Heart right ventricle (tissue), 16 donors: ENCODE results near the gene ZBTB5. TPM values are rescaled to one million over a fixed set of nuclear protein-coding genes. Genes with fewer than 3 reads are reported as not detected.
A peak's percentile ranks its signal among the peaks of the same experiment; 100 is the strongest.

Experiments used
- ATAC-seq, 8 donors: fragments of 200-7000 bp; cut with Tn5 transposase; one replicate each; pipeline ENCODE4 v1.9.1; 2020; ENCODE audit warnings: mild to moderate bottlenecking in 8 of 8, moderate library complexity in 8 of 8, moderate number of reproducible peaks in 1 of 8
- DNase-seq, 2 donors: peaks; one replicate each; pipeline ENCODE4 v3.0.0-alpha.2; 2020
- H3K27ac ChIP-seq, 10 donors: fragments of 200-600 bp; sonication (generic) in 2 of 10; one replicate each; pipeline versions ENCODE4 v1.5.0 to v1.8.0; 2020 to 2022; ENCODE audit warnings: mild to moderate bottlenecking in 3 of 10
- H3K27me3 ChIP-seq, 7 donors: fragments of 200-600 bp; one replicate each; pipeline ENCODE4 v1.8.0; 2021 to 2022; ENCODE audit warnings: mild to moderate bottlenecking in 2 of 7
- H3K36me3 ChIP-seq, 9 donors: fragments of 200-600 bp; sonication (generic) in 1 of 9; one replicate each; pipeline versions ENCODE4 v1.5.0 to v1.8.0; 2020 to 2022; ENCODE audit warnings: mild to moderate bottlenecking in 2 of 9
- H3K4me1 ChIP-seq, 9 donors: fragments of 200-600 bp; sonication (generic) in 1 of 9; one replicate each; pipeline versions ENCODE4 v1.5.0 to v1.8.0; 2020 to 2022; ENCODE audit warnings: mild to moderate bottlenecking in 4 of 9
- H3K4me3 ChIP-seq, 10 donors: fragments of 200-600 bp; sonication (generic) in 2 of 10; one replicate each; pipeline versions ENCODE4 v1.5.0 to v1.8.0; 2020 to 2022; ENCODE audit warnings: mild to moderate bottlenecking in 7 of 10, moderate library complexity in 2 of 10
- H3K9me3 ChIP-seq, 11 donors: fragments of 200-600 bp in 10 of 11; sonication (generic) in 2 of 11; one replicate each; pipeline versions ENCODE4 v1.5.0 to v1.8.0; 2013 to 2022; ENCODE audit warnings: mild to moderate bottlenecking in 2 of 11, control low read depth in 1 of 11, moderate library complexity in 1 of 11
- CTCF ChIP-seq, 9 donors: fragments of 200-600 bp; sonication (generic) in 2 of 9; IDR thresholded peaks; one replicate each; pipeline versions ENCODE4 v1.5.0 to v1.8.0; 2021 to 2022; ENCODE audit warnings: antibody characterized with exemption in 9 of 9, mild to moderate bottlenecking in 5 of 9, moderate library complexity in 1 of 9
- WGBS, 2 donors: extraction: QIAGEN DNeasy Blood & Tissue Kit; methylation state at CpG; one replicate each; pipeline ENCODE4 v1.1.7; 2013; ENCODE audit warnings: inconsistent platforms in 1 of 2; 5-methylcytosine and 5-hydroxymethylcytosine counted together
- intact Hi-C, 10 donors: fragments of 100-400 bp; cut with DNase I; formaldehyde crosslinking; loops; one replicate each; pipeline versions ENCODE4 v1.11.1 to v1.14.2; 2022
- polyA plus RNA-seq, 2 donors: library from polyadenylated mRNA; stranded (reverse); fragments of 200-250 nt; gene quantifications; one replicate each; pipeline ENCODE4 v1.2.3, GENCODE V29; 2013
- total RNA-seq, 10 donors: library from RNA; stranded (reverse); fragmentation: NEBNext Ultra II Directional in 3 of 10; extraction: Animal tissue kit (Norgen Biotek cat#: 25700) in 3 of 10; gene quantifications; one replicate each; pipeline versions ENCODE4 v1.2.1 to v1.2.4, GENCODE V29; 2021 to 2023
- donor health status: Arrhythmogenic right ventricular cardiomyopathy.
- donor health status: ischemic (EF 13 %, LVEDD 7.1; RV severe dilation, severe dysfunction).
- donor health status: healthy with polysubstance abuse.
- donor health status: DM: no; HTN: yes; CAD: no.
- donor health status: DM: no; HTN: no; CAD: no.
- donor health status: ischemic (EF 25% LVEDD 6.9; RV normal size, moderate dysfunction).
- donor health status: ischemic (EF 25% LVEDD 5.7; RV mildly dilated, moderate dysfunction).
- donor health status: healthy.
- donor health status: DM: yes; HTN: yes; CAD: no.
- donor health status: Ischemic cardiomyopathy.
- donor health status: ischemic (EF 35%, LVEDD 5.7; RV mildly dilated, moderate dysfunction).
- donor health status: nonischemic (EF 11% LVEDD 7.7; RV severe dilation, severe dysfunction).
- donor health status: DM: yes; HTN: yes; CAD: no.
- donor health status: PGD.
- donor health status: ischemic (EF 29% LVEDD 5.4; RV normal size, mild dysfunction).
- donor health status: nonischemic (EF 23%, LVEDD 6.1; RV moderate dilation, normal function).

The ZBTB5 gene
- total and polyA plus RNA-seq, 12 donors = 2.1 to 7.5 (median 6.3) TPM

- Histone ChIP-seq H3K9me3 (no peaks in the 10 kb centered on the region), H3K36me3 (no peaks in the 10 kb centered on the region), H3K4me1 (peaks cover 2 to 42% (median 34%) of the 10 kb centered on the region in 9 donors), H3K27ac (peak overlapping the region in 9 of 10 donors; percentile 90 to 99 (median 98)), H3K4me3 (peak overlapping the region in 9 of 10 donors; percentile 72 to 99 (median 93)), H3K27me3 (no peaks in the 10 kb centered on the region)
- 22 to 34% methylated on average over 3 of the region's 3 CpGs for WGBS, 2 donors
- no peak for TF ChIP-seq CTCF (IDR thresholded peaks at IDR 0.05)
- intact Hi-C loops = loop anchor here in 1 of 10 donors (5.0 kb wide), 1 partner anchor 37 kb away; no protein-coding TSS in a partner anchor
- ATAC-seq (no peak), DNase-seq (no peak)
Measured at GRCh38 chr9:37464006-37464405, 1.2 kb downstream of the ZBTB5 start.

- H3K27me3 ChIP-seq = no peaks in the 10 kb centered on the region
- peaks cover 0 to 22% (median 9%) of the 10 kb centered on the region in 9 donors for H3K4me1 ChIP-seq
- WGBS, 2 donors = 94 to 100% methylated on average over 1 of the region's 1 CpG
- no peak overlapping the region for H3K27ac ChIP-seq
- peaks cover 0 to 12% (median 0%) of the 10 kb centered on the region in 11 donors for H3K9me3 ChIP-seq
- intact Hi-C loops = no loop called here
- H3K36me3 ChIP-seq = peaks cover 0 to 6% (median 0%) of the 10 kb centered on the region in 9 donors
- ATAC-seq (no peak), DNase-seq (no peak)
- TF ChIP-seq CTCF (IDR thresholded peaks at IDR 0.05) = no peak
- H3K4me3 ChIP-seq = no peak overlapping the region
Measured at GRCh38 chr9:37456817-37457216, 8.4 kb downstream of the ZBTB5 start.

GRCh38 chr9:37455884-37456647 is 9.2 kb downstream of the ZBTB5 start:
- no peak for TF ChIP-seq CTCF (IDR thresholded peaks at IDR 0.05)
- Histone ChIP-seq H3K27me3 (no peaks in the 10 kb centered on the region), H3K36me3 (peaks cover 0 to 6% (median 0%) of the 10 kb centered on the region in 9 donors), H3K4me3 (no peak overlapping the region), H3K27ac (no peak overlapping the region), H3K4me1 (peaks cover 0 to 17% (median 7%) of the 10 kb centered on the region in 9 donors), H3K9me3 (peaks cover 0 to 12% (median 0%) of the 10 kb centered on the region in 11 donors)
- 81 to 83% methylated on average over 7 of the region's 7 CpGs for WGBS, 2 donors
- DNase-seq = no peak
- ATAC-seq = no peak
- intact Hi-C loops = no loop called here

GRCh38 chr9:37454238-37454637 is 11.0 kb downstream of the ZBTB5 start:
- Histone ChIP-seq H3K36me3 (peaks cover 0 to 18% (median 0%) of the 10 kb centered on the region in 9 donors), H3K27ac (no peak overlapping the region), H3K4me3 (no peak overlapping the region), H3K4me1 (peaks cover 0 to 17% (median 6%) of the 10 kb centered on the region in 9 donors), H3K27me3 (no peaks in the 10 kb centered on the region), H3K9me3 (peaks cover 0 to 12% (median 0%) of the 10 kb centered on the region in 11 donors)
- intact Hi-C loops = no loop called here
- no peak for ATAC-seq
- TF ChIP-seq CTCF (IDR thresholded peaks at IDR 0.05) = no peak
- no peak for DNase-seq
